ENCODE data around the gene ACE. TPM values are rescaled to one million over a fixed set of nuclear protein-coding genes. Genes with fewer than 3 reads are reported as not detected.

Gene ACE
- total RNA-seq, 4 donors from 2014 or later: 3.1 to 5.8 (median 4.2) TPM

DNA sequence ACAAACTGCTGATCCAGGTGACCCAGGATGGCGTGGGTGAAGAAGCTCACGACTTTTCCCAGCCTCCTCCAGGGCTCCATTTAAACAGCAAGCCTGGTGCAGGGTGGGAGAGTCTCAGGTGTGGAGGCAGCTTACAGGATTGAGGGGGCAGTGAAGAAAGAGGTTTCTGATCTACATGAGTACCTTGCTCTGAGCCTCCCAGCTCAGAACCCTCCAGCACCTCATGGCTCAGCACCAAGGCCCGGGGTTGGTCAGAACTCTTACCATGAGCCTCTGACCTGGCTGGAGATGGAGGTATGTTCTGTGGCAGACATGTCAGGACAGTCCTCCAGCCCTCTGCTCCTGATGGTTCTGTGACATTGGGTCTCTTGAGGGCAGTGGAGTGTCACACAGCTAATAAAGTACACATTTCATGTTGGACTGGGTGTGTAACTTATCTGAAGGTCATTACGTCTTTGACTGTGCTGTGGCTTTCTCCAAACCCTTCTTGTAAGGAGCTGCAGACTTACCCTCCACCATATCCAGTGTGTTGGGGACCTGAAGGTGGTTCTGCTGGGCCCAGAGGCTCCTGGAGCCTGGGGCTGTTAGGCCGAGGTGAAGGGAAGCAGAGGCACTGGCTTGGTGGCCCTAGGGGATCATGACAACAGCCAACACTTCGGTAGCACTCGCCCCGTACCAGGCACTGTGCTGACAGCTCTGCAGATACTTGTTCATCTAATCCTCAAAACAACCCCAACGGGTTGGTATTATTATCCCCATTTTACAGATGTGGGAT, 69.6 kb downstream of the ACE start:
- Histone ChIP-seq H3K9me3 (no peaks in the 10 kb centered on the region), H3K27me3 (no peaks in the 10 kb centered on the region), H3K4me1 (peaks cover 2 to 15% (median 14%) of the 10 kb centered on the region in 3 donors), H3K27ac (no peak overlapping the region), H3K36me3 (no peaks in the 10 kb centered on the region), H3K4me3 (no peak overlapping the region)
- DNase-seq: no peak
- 77 to 86% methylated on average over 4 of the region's 9 CpGs for WGBS, 2 donors
- intact Hi-C loops (cut with DNase I): no loop called here
- TF ChIP-seq, protein P1, sequence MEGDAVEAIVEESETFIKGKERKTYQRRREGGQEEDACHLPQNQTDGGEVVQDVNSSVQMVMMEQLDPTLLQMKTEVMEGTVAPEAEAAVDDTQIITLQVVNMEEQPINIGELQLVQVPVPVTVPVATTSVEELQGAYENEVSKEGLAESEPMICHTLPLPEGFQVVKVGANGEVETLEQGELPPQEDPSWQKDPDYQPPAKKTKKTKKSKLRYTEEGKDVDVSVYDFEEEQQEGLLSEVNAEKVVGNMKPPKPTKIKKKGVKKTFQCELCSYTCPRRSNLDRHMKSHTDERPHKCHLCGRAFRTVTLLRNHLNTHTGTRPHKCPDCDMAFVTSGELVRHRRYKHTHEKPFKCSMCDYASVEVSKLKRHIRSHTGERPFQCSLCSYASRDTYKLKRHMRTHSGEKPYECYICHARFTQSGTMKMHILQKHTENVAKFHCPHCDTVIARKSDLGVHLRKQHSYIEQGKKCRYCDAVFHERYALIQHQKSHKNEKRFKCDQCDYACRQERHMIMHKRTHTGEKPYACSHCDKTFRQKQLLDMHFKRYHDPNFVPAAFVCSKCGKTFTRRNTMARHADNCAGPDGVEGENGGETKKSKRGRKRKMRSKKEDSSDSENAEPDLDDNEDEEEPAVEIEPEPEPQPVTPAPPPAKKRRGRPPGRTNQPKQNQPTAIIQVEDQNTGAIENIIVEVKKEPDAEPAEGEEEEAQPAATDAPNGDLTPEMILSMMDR (IDR thresholded peaks at IDR 0.05): no peak
- TF ChIP-seq POLR2A (IDR thresholded peaks at IDR 0.05): no peak

GRCh38 chr17:63547083-63547523, 70.2 kb downstream of the ACE start:
- TF ChIP-seq POLR2A (IDR thresholded peaks at IDR 0.05): no peak
- TF ChIP-seq, protein P1 (IDR thresholded peaks at IDR 0.05): no peak
- no peaks in the 10 kb centered on the region for H3K36me3 ChIP-seq
- DNase-seq: no peak
- H3K27me3 ChIP-seq: no peaks in the 10 kb centered on the region
- WGBS, 2 donors: 65 to 92% methylated on average over 4 to 5 of the region's 5 CpGs
- H3K4me1 ChIP-seq: peaks cover 8 to 21% (median 17%) of the 10 kb centered on the region in 3 donors
- no peak overlapping the region for H3K27ac ChIP-seq
- H3K4me3 ChIP-seq: no peak overlapping the region
- intact Hi-C loops (cut with DNase I): no loop called here
- H3K9me3 ChIP-seq: no peaks in the 10 kb centered on the region

Other genes starting within 250 kb of the ACE start
- 10 to 100 TPM; 32.4 to 95.6 (median 42.4) TPM for gene CYB561, start 30.8 kb upstream of the ACE start, total RNA-seq
- not detected for gene KCNH6, start 46.3 kb downstream of the ACE start, total RNA-seq
- gene DCAF7, start 73.4 kb downstream of the ACE start, total RNA-seq: 10 to 100 TPM; 24.8 to 29.7 (median 25.9) TPM
- gene TACO1, start 123.8 kb downstream of the ACE start, total RNA-seq: 10 to 100 TPM in 3 of 4 donors, 1 to 10 TPM in 1; 7.6 to 16.6 (median 12.7) TPM
- 10 to 100 TPM; 14.0 to 38.9 (median 18.4) TPM for gene MAP3K3, start 145.4 kb downstream of the ACE start, total RNA-seq
- gene LIMD2, start 223.1 kb downstream of the ACE start, total RNA-seq: 1 to 10 TPM; 1.6 to 8.5 (median 4.7) TPM

Data from esophagus squamous epithelium (tissue), 5 donors.